Suprapubic skin (tissue), 4 donors: Measurements from ENCODE around the gene MYOM1.

ENCODE experiments used
- CTCF ChIP-seq, 2 donors: fragments of 200-600 bp in 1 of 2; fragments of 450-650 bp in 1 of 2; sonication (generic) in 1 of 2; IDR thresholded peaks; one replicate each; pipeline ENCODE4 v1.5.1; 2016 to 2019; ENCODE audit warnings: antibody characterized with exemption in 2 of 2, mild to moderate bottlenecking in 1 of 2, moderate library complexity in 1 of 2
- EP300 ChIP-seq: sonication (generic); formaldehyde crosslinking; IDR thresholded peaks from one replicate; pipeline ENCODE4 v1.6.1; 2017; ENCODE audit warnings: antibody characterized with exemption
- POLR2A ChIP-seq, 2 donors: fragments of 450-650 bp; IDR thresholded peaks; one replicate each; pipeline ENCODE4 v1.6.1; 2017; ENCODE audit warnings: antibody characterized with exemption in 2 of 2, mild to moderate bottlenecking in 2 of 2, moderate library complexity in 2 of 2
- POLR2AphosphoS5 ChIP-seq, 3 donors: sonication (generic); formaldehyde crosslinking; IDR thresholded peaks; one replicate each; pipeline ENCODE4 v1.6.1; 2017; ENCODE audit warnings: antibody characterized with exemption in 3 of 3

GRCh38 chr18:3154214-3154613, 65.6 kb downstream of the MYOM1 start:
- TF ChIP-seq POLR2A (IDR thresholded peaks at IDR 0.05) (no peak), CTCF (IDR thresholded peaks at IDR 0.05) (no peak), EP300 (no peak), POLR2AphosphoS5 (IDR thresholded peaks at IDR 0.05) (no peak)
